HL-60 (cell line): ENCODE measurements around the gene NRARP.

ENCODE experiments used
- DNase-seq, 2 experiments: peaks; one replicate each; pipeline ENCODE4 v3.0.0-alpha.2; 2010 to 2020; ENCODE audit warnings: low read depth in 1 of 2, low spot score in 1 of 2
- H3K27ac ChIP-seq: fragments of 250-450 bp; sonication (Bioruptor Pico); replicated peaks from 2 replicates; pipeline ENCODE4 v1.5.1; 2020; ENCODE audit warnings: mild to moderate bottlenecking, moderate library complexity
- H3K27me3 ChIP-seq: fragments of 250-450 bp; sonication (Bioruptor Pico); 2 replicates; pipeline ENCODE4 v1.5.1; 2021; ENCODE audit warnings: mild to moderate bottlenecking, moderate library complexity; ENCODE audit not compliant: insufficient read depth, poor library complexity, severe bottlenecking
- H3K4me3 ChIP-seq: replicated peaks from 2 replicates; pipeline ENCODE4 v1.5.1; 2011; ENCODE audit warnings: mild to moderate bottlenecking, control low read depth, low read length; ENCODE audit not compliant: insufficient read depth
- GABPA ChIP-seq: IDR thresholded peaks from 2 replicates; pipeline ENCODE4 v1.6.1; 2012; ENCODE audit warnings: low read depth
- POLR2AphosphoS5 ChIP-seq: IDR thresholded peaks from 2 replicates; pipeline ENCODE4 v1.6.1; 2012; ENCODE audit warnings: low read depth
- REST ChIP-seq: IDR thresholded peaks from 2 replicates; pipeline ENCODE4 v1.6.1; 2012; ENCODE audit warnings: low read depth; ENCODE audit not compliant: insufficient replicate concordance
- SPI1 ChIP-seq: IDR thresholded peaks from 2 replicates; pipeline ENCODE4 v1.6.1; 2012; ENCODE audit warnings: low read depth, mild to moderate bottlenecking, borderline replicate concordance
- TF ChIP-seq, protein P1 (sequence below): IDR thresholded peaks from one replicate; pipeline ENCODE4 v1.5.1; 2011; ENCODE audit warnings: low read length, control low read depth, inconsistent platforms; ENCODE audit not compliant: insufficient read depth

Gene NRARP

GRCh38 chr9:137305060-137305797 is 3.2 kb upstream of the NRARP start:
- H3K27me3 ChIP-seq: peaks cover 41% of the 10 kb centered on the region
- H3K27ac ChIP-seq: no peak overlapping the region
- TF ChIP-seq REST (no peak), GABPA (no peak), POLR2AphosphoS5 (no peak), SPI1 (no peak)
- TF ChIP-seq, protein P1, sequence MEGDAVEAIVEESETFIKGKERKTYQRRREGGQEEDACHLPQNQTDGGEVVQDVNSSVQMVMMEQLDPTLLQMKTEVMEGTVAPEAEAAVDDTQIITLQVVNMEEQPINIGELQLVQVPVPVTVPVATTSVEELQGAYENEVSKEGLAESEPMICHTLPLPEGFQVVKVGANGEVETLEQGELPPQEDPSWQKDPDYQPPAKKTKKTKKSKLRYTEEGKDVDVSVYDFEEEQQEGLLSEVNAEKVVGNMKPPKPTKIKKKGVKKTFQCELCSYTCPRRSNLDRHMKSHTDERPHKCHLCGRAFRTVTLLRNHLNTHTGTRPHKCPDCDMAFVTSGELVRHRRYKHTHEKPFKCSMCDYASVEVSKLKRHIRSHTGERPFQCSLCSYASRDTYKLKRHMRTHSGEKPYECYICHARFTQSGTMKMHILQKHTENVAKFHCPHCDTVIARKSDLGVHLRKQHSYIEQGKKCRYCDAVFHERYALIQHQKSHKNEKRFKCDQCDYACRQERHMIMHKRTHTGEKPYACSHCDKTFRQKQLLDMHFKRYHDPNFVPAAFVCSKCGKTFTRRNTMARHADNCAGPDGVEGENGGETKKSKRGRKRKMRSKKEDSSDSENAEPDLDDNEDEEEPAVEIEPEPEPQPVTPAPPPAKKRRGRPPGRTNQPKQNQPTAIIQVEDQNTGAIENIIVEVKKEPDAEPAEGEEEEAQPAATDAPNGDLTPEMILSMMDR: no peak
- peak in 1 of 2 experiments; percentile 60 for DNase-seq
- no peak overlapping the region for H3K4me3 ChIP-seq

- DNase-seq: no peak
- Histone ChIP-seq H3K4me3 (no peak overlapping the region), H3K27ac (no peak overlapping the region), H3K27me3 (peaks cover 44% of the 10 kb centered on the region)
- no peak for TF ChIP-seq REST
- TF ChIP-seq GABPA: no peak
- TF ChIP-seq POLR2AphosphoS5: no peak
- no peak for TF ChIP-seq SPI1
- TF ChIP-seq, protein P1: no peak
These were observed 2.5 kb upstream of the NRARP start for GRCh38 chr9:137304383-137305059.

DNA sequence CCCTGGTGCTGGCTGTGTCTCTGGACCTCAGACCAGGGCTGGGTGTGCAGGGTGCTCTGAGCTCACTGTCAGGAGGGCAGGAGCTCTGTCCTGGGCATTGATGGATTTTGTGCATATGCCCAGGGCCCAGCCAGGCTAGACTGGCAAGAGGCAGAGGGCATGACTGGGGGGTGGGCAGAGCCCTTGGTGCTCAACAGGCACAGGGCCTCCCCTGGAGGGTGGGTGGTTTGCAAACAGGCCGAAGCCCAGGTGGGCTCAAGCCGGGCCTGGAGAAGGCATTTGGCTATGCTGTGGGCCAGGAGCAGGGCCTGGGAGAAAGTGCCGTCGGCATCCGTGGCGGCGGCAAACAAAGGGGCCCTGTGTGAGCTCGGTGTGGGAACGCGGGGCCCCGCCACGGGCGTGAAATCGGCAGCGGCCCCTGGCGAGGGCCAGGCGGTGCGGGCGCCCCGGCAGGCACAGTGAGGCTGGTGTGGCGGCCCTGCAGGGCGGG is 1.9 kb upstream of the NRARP start:
- DNase-seq: no peak
- TF ChIP-seq SPI1: no peak
- TF ChIP-seq GABPA: no peak
- TF ChIP-seq REST: no peak
- no peak for TF ChIP-seq POLR2AphosphoS5
- TF ChIP-seq, protein P1: no peak
- H3K27ac ChIP-seq: no peak overlapping the region
- no peak overlapping the region for H3K4me3 ChIP-seq
- peaks cover 44% of the 10 kb centered on the region for H3K27me3 ChIP-seq
